Measurements from ENCODE around the gene OR52I2.

OR52I2 gene

DNA sequence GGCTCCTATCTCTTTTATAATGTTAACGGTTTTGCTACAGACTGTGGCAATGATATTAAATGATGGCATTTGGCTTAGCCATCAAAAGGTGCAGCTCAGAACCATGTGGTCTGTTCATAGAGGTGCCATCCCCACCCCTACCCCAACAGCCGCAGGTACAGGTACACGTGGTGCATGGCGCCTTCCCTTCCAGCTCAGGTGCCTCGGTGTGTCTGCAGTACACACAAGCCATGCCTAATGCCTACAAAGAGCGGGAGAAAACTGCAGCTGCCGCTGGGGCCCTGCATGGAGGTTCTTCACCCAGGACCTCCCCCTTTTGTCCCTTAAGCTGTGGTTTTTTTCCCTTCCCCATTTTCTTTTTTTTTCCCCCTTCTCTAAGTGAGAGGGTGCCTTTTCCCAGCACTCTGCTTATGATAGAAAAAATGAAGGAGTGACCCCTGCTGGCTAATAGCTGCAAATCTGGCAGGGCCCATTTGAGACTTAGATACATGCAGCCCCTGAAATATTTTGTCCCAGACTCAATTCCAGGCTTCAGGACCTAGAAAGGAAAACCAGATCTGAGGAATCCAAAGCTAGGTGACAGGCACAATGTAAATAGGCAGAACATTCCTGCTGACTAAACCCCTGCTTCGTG is 30.1 kb upstream of the OR52I2 start:
- H3K4me3 ChIP-seq (ENCODE audit: low read length), result no peak overlapping the region
- TF ChIP-seq, protein P1, sequence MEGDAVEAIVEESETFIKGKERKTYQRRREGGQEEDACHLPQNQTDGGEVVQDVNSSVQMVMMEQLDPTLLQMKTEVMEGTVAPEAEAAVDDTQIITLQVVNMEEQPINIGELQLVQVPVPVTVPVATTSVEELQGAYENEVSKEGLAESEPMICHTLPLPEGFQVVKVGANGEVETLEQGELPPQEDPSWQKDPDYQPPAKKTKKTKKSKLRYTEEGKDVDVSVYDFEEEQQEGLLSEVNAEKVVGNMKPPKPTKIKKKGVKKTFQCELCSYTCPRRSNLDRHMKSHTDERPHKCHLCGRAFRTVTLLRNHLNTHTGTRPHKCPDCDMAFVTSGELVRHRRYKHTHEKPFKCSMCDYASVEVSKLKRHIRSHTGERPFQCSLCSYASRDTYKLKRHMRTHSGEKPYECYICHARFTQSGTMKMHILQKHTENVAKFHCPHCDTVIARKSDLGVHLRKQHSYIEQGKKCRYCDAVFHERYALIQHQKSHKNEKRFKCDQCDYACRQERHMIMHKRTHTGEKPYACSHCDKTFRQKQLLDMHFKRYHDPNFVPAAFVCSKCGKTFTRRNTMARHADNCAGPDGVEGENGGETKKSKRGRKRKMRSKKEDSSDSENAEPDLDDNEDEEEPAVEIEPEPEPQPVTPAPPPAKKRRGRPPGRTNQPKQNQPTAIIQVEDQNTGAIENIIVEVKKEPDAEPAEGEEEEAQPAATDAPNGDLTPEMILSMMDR (IDR thresholded peaks at IDR 0.05; ENCODE audit: insufficient read depth, low read depth, low read length, missing control alignments), result peak; percentile 32
- DNase-seq (ENCODE audit: low read depth), result peak; percentile 38

DNA sequence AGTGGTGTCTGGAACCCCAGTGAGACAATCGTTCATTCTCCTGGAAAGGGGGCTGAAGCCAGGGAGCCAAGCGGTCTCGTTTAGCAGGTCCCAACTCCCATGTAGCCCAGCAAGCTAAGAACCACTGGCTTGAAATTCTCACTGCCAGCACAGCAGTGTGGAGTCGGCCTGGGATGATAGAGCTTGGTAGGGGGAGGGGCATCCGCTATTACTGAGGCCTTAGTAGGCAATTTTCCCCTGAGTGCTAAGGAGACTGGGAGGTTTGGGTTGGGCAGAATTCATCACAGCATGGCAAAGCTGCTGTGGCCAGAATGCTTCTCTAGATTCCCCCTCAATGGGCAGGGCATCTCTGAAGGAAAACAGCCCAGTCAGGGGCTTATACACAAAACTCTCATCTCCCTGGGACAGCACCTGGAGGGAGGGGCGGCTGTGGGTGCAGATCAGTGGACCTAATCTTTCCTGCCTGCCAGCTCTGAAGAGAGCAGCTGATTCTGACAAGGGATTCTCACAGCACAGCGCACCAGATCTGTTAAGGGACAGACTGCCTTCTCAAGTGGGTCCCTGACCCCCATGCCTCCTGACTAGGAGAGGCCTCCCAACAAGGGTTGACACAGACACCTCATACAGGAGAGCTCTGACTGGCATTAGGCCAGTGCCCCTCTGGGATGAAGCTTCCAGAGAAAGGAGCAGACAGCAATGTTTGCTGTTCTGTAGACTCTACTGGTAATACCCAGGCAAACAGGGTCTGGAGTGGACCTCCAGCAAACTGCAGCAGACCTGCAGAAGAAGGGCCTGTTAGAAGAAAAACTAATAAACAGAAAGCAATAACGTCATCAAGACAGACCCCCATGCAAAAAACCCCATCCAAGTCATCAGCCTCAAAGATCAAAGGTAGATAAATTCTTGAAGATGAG is 21.8 kb upstream of the OR52I2 start:
- no peak for DNase-seq (ENCODE audit: low read depth)
- H3K4me3 ChIP-seq (ENCODE audit: low read length), result no peak overlapping the region
- TF ChIP-seq, protein P1 (IDR thresholded peaks at IDR 0.05; ENCODE audit: insufficient read depth, low read depth, low read length, missing control alignments), result no peak

DNA sequence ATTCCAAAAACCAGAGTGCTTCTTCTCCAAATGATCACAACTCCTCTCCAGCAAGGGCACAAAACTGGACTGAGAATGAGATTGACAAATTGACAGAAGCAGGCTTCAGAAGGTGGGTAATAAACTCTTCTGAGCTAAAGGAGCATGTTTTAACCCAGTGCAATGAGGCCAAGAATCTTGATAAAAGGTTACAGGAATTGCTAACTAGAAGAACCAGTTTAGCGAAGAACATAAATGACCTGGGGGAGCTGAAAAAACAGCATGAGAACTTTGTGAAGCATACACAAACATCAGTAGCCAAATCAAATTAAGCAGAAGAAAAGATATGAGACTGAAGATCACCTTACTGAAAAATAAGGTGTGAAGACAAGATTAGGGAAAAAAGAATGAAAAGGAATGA is 21.1 kb upstream of the OR52I2 start:
- peak; percentile 39 for DNase-seq (ENCODE audit: low read depth)
- TF ChIP-seq, protein P1 (IDR thresholded peaks at IDR 0.05; ENCODE audit: insufficient read depth, low read depth, low read length, missing control alignments), result no peak
- H3K4me3 ChIP-seq (ENCODE audit: low read length), result no peak overlapping the region

DNA sequence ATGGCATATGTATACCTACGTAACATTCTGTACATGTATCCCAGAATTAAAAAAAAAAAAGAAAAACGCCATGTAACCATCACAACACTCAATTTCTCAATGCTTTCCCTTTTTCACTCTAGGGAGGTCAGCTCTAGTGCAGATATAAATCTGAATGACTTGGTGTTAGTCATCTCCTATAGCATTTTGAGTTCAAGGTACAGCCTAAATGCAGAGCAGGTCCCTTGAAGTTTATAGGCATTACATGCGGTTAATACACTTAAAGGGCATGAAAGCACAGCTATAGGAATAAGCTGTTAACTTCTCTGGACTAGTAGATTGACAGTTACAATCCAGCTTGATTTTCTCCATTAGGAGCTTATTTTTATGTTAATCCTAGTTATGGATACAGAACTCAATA is 16.2 kb upstream of the OR52I2 start:
- no peak for DNase-seq (ENCODE audit: low read depth)
- TF ChIP-seq, protein P1 (IDR thresholded peaks at IDR 0.05; ENCODE audit: insufficient read depth, low read depth, low read length, missing control alignments), result no peak
- H3K4me3 ChIP-seq (ENCODE audit: low read length), result no peak overlapping the region

DNA sequence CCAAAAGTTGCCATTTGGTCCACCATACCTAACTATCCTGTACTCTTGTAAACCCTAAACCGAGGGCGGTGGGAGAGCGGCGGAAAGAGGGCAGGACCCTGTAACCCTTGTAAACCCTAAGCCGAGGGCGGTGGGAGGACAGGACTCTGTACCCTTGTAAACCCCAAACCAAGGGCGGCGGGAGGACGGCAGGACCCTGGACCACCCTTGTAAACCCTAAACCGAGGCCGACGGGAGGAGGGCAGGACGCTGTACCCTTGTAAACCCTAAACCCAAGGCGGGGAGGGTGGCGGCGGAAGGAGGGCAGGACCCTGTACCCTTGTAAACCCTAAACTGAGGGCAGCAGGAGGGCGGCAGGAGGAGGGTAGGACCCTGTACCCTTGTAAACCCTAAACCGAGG is 12.5 kb upstream of the OR52I2 start:
- no peak for DNase-seq (ENCODE audit: low read depth)
- TF ChIP-seq, protein P1 (IDR thresholded peaks at IDR 0.05; ENCODE audit: insufficient read depth, low read depth, low read length, missing control alignments), result no peak

DNA sequence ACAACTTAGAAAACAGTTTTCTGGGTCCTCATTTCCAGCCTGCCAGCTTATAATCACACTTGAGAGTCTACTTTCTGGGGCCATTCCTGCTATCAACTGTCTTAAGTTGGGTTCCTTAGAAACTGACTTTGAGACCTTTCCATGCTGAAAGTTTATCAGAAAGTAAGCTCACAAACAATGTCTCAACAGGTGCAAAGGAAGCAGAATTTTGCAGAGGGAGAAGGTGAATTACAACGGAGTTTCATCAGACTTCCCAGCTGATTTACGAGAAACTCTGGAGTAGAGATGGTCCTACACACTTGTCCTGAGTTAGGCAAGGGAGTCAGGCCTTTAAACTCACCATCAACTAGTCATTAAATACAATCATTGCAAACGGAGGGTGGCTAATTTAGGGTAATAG is 4.7 kb upstream of the OR52I2 start:
- TF ChIP-seq, protein P1 (IDR thresholded peaks at IDR 0.05; ENCODE audit: insufficient read depth, low read depth, low read length, missing control alignments), result no peak
- H3K4me3 ChIP-seq (ENCODE audit: low read length), result no peak overlapping the region
- DNase-seq (ENCODE audit: low read depth), result no peak

More for the DNA sequence above, 12.5 kb upstream of the OR52I2 start:
- H3K4me3 ChIP-seq (ENCODE audit: low read length), result no peak overlapping the region
